Gastrocnemius medialis (tissue), 4 donors: ENCODE results near the gene C5orf15. TPM values are rescaled to one million over a fixed set of nuclear protein-coding genes. Genes with fewer than 3 reads are reported as not detected.
A peak's percentile ranks its signal among the peaks of the same experiment; 100 is the strongest.
"Not testable (repeated sequence)": the region's sequence is repeated elsewhere in the genome, so short reads cannot be mapped to it uniquely, and the experiment has no call there.

Experiments
- ATAC-seq, 2 donors: fragments of 150-250 bp; one replicate each; pipeline ENCODE4 v1.9.1; 2016
- DNase-seq, 2 donors: peaks; one replicate each; pipeline ENCODE4 v3.0.0-alpha.2; 2019
- H3K27ac ChIP-seq, 4 donors: fragments of 200-600 bp; sonication (generic); 1 replicate in 1 of 4; 2 replicates in 3 of 4; pipeline ENCODE4 v1.5.1; 2016 to 2018; ENCODE audit warnings: mild to moderate bottlenecking in 2 of 4, moderate library complexity in 1 of 4
- H3K27me3 ChIP-seq, 3 donors: fragments of 200-600 bp; sonication (generic) in 2 of 3; 1 replicate in 1 of 3; 2 replicates in 2 of 3; pipeline versions ENCODE4 v1.5.1 to v1.6.0; 2016 to 2019; ENCODE audit warnings: mild to moderate bottlenecking in 1 of 3, moderate library complexity in 1 of 3
- H3K36me3 ChIP-seq, 2 donors: fragments of 200-600 bp; sonication (generic) in 1 of 2; one replicate each; pipeline ENCODE4 v1.5.1; 2017 to 2018
- H3K4me1 ChIP-seq, 2 donors: fragments of 200-600 bp; sonication (generic) in 1 of 2; one replicate each; pipeline ENCODE4 v1.5.1; 2016 to 2017; ENCODE audit warnings: mild to moderate bottlenecking in 2 of 2
- H3K4me3 ChIP-seq, 4 donors: fragments of 200-600 bp; sonication (generic) in 3 of 4; 1 replicate in 1 of 4; 2 replicates in 3 of 4; pipeline ENCODE4 v1.5.1; 2016 to 2019; ENCODE audit warnings: mild to moderate bottlenecking in 2 of 4
- H3K9me3 ChIP-seq, 3 donors: fragments of 200-600 bp; sonication (generic) in 2 of 3; 1 replicate in 1 of 3; 2 replicates in 2 of 3; pipeline ENCODE4 v1.5.1; 2016 to 2019
- POLR2A ChIP-seq, 2 donors: fragments of 450-650 bp; IDR thresholded peaks; one replicate each; pipeline ENCODE4 v1.6.1; 2017; ENCODE audit warnings: antibody characterized with exemption in 2 of 2, mild to moderate bottlenecking in 2 of 2, moderate library complexity in 2 of 2
- in situ Hi-C, 4 donors: fragments of 200-750 bp; cut with MboI; loops; one replicate each; pipeline versions ENCODE4 v1.15.0 to v1.8.0; 2017; ENCODE audit warnings: low sequenced_read_pairs in 4 of 4
- intact Hi-C: fragments of 100-400 bp; cut with DNase I; formaldehyde crosslinking; loops from one replicate; pipeline ENCODE4 v1.15.1; 2023; ENCODE audit warnings: low total_unique reads
- total RNA-seq, 4 donors: library from RNA; depleted of rRNA; stranded (reverse); fragments of >200 nt; gene quantifications; one replicate each; pipeline versions ENCODE4 v1.1.0 to v1.2.3, GENCODE V29; 2016
- TF ChIP-seq, protein P1 (sequence below), 5 experiments: fragments of 450-650 bp in 3 of 5; fragments of 200-600 bp in 2 of 5; sonication (generic) in 2 of 5; IDR thresholded peaks in 4 of 5; conservative IDR thresholded peaks in 1 of 5; 1 replicate in 4 of 5; 2 replicates in 1 of 5; pipeline ENCODE4 v1.5.1; 2016 to 2019; ENCODE audit warnings: antibody characterized with exemption in 5 of 5, mild to moderate bottlenecking in 3 of 5, moderate library complexity in 3 of 5

Gene C5orf15
- total RNA-seq, 4 donors from 2014 or later, result 18.7 to 30.3 (median 24.4) TPM

DNA sequence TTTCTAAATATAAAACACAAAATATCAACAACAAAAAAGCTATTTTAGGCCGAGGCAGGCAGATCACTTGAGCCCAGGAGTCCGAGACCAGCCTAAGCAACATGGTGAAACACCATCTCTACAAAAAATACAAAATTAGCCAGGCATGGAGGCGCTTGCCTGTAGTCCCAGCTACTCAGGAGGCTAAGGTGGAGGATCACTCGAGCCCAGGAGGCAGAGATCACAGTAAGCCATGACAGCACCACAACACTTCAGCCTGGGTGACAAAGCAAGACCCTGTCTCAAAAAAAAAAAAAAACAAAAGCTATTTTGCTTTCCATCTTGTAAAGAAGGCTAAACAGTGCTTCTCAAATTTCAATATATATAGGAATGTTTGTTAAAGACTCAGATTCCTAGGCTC, 11.3 kb downstream of the C5orf15 start:
- Histone ChIP-seq H3K4me1 (peaks cover 19% of the 10 kb centered on the region in 2 donors), H3K36me3 (peaks cover 0 to 37% of the 10 kb centered on the region in 2 donors), H3K27me3 (no peaks in the 10 kb centered on the region), H3K27ac (peak overlapping the region in 3 of 4 donors; percentile 11 to 28 (median 15)), H3K4me3 (no peak overlapping the region), H3K9me3 (no peaks in the 10 kb centered on the region)
- DNase-seq, result no peak
- no peak for ATAC-seq
- intact Hi-C loops, result no loop called here
- in situ Hi-C loops, result no loop called here
- no peak for TF ChIP-seq POLR2A (IDR thresholded peaks at IDR 0.05)
- TF ChIP-seq, protein P1, sequence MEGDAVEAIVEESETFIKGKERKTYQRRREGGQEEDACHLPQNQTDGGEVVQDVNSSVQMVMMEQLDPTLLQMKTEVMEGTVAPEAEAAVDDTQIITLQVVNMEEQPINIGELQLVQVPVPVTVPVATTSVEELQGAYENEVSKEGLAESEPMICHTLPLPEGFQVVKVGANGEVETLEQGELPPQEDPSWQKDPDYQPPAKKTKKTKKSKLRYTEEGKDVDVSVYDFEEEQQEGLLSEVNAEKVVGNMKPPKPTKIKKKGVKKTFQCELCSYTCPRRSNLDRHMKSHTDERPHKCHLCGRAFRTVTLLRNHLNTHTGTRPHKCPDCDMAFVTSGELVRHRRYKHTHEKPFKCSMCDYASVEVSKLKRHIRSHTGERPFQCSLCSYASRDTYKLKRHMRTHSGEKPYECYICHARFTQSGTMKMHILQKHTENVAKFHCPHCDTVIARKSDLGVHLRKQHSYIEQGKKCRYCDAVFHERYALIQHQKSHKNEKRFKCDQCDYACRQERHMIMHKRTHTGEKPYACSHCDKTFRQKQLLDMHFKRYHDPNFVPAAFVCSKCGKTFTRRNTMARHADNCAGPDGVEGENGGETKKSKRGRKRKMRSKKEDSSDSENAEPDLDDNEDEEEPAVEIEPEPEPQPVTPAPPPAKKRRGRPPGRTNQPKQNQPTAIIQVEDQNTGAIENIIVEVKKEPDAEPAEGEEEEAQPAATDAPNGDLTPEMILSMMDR (IDR thresholded peaks at IDR 0.05 in 4 of 5, conservative IDR thresholded peaks at IDR 0.05 in 1 of 5), result no peak

- H3K9me3 ChIP-seq, intact Hi-C loops, DNase-seq, H3K27me3 ChIP-seq, ATAC-seq, H3K27ac ChIP-seq, H3K4me3 ChIP-seq, in situ Hi-C loops: not testable (repeated sequence)
- H3K4me1 ChIP-seq, result peaks cover 14 to 19% of the 10 kb centered on the region in 2 donors
- peaks cover 0 to 37% of the 10 kb centered on the region in 2 donors for H3K36me3 ChIP-seq
Observed at GRCh38 chr5:133956196-133956595, 12.2 kb downstream of the C5orf15 start.

GRCh38 chr5:133953568-133954145, 14.8 kb downstream of the C5orf15 start:
- in situ Hi-C loops (no loop called here), intact Hi-C loops (loop anchor here (2.0 kb wide), 1 partner anchor 133 kb away; no protein-coding TSS in a partner anchor)
- TF ChIP-seq POLR2A (IDR thresholded peaks at IDR 0.05), result no peak
- TF ChIP-seq, protein P1 (IDR thresholded peaks at IDR 0.05 in 4 of 5, conservative IDR thresholded peaks at IDR 0.05 in 1 of 5), result no peak
- no peaks in the 10 kb centered on the region for H3K9me3 ChIP-seq
- ATAC-seq (peak; percentile 2 to 17), DNase-seq (no peak)
- H3K4me3 ChIP-seq, result peak overlapping the region in 2 of 4 donors; percentile 30 to 34
- H3K27ac ChIP-seq, result peak overlapping the region; percentile 73 to 86 (median 84)
- H3K27me3 ChIP-seq, result no peaks in the 10 kb centered on the region
- H3K4me1 ChIP-seq, result peaks cover 14 to 15% of the 10 kb centered on the region in 2 donors
- peaks cover 0 to 25% of the 10 kb centered on the region in 2 donors for H3K36me3 ChIP-seq

DNA sequence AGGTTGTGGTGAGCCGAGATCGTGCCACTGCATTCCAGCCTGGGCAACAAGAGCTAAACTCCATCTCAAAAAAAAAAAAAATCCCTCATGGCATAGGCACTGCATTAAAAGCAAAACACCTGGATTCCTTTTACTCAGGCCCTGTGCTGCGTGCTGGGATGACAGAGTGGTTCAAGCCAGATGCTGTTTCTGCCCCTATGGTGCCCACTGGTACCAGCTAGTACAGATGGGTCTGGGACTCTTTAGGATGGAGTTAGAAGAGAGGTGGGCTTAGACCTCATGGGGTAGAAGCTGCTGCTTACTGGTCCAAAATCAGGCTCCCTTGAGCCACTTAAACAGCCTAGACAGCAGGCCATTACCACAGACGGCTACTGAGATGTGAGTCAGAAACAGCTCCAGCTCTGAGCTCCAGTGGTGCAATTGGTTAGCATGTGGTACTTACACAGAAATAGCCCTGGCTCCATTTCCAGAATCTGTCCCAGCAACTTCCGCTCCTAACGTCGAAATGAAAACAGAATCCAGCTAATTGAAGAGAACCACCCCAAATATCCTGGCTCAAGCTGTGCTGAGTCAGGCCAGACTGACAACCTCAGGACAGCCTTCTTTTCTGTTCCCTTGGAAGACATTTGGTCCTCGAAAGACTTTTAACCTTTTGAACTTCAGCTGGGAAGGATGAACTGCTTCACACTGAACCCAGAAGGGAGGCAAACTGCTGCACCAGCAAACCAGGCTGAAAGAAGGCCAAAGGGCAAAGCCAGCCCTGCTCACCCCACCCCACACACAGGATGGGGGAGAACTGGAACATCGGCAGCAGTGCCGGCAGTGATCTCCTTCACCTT, 15.5 kb downstream of the C5orf15 start:
- H3K36me3 ChIP-seq, result peaks cover 0 to 19% of the 10 kb centered on the region in 2 donors
- in situ Hi-C loops (no loop called here), intact Hi-C loops (loop anchor here (2.0 kb wide), 1 partner anchor 132 kb away; no protein-coding TSS in a partner anchor)
- peak; percentile 100 for ATAC-seq
- H3K27ac ChIP-seq, result peak overlapping the region; percentile 73 to 86 (median 84)
- H3K4me3 ChIP-seq, result peak overlapping the region; percentile 16 to 35 (median 32)
- no peaks in the 10 kb centered on the region for H3K9me3 ChIP-seq
- TF ChIP-seq, protein P1 (IDR thresholded peaks at IDR 0.05 in 4 of 5, conservative IDR thresholded peaks at IDR 0.05 in 1 of 5), result no peak
- TF ChIP-seq POLR2A (IDR thresholded peaks at IDR 0.05), result no peak
- peak; percentile 71 to 80 for DNase-seq
- peaks cover 14 to 15% of the 10 kb centered on the region in 2 donors for H3K4me1 ChIP-seq
- no peaks in the 10 kb centered on the region for H3K27me3 ChIP-seq
